GM12891 (cell line): ENCODE results near the gene LRRC53.

Experiments
- PAX5 ChIP-seq: IDR thresholded peaks from 2 replicates; pipeline ENCODE4 v1.6.1; 2011; ENCODE audit warnings: low read length, moderate library complexity, mild to moderate bottlenecking; ENCODE audit not compliant: insufficient read depth, severe bottlenecking
- POLR2A ChIP-seq: IDR thresholded peaks from 2 replicates; pipeline ENCODE4 v1.6.1; 2011; ENCODE audit warnings: low read depth, low read length, control low read depth
- POLR2AphosphoS5 ChIP-seq: IDR thresholded peaks from 2 replicates; pipeline ENCODE4 v1.6.1; 2011; ENCODE audit warnings: low read depth, low read length, control low read depth
- SPI1 ChIP-seq: IDR thresholded peaks from 2 replicates; pipeline ENCODE4 v1.6.1; 2011; ENCODE audit warnings: low read depth, low read length, control low read depth
- TAF1 ChIP-seq: IDR thresholded peaks from 2 replicates; pipeline ENCODE4 v1.6.1; 2011; ENCODE audit warnings: low read depth, low read length, control low read depth

DNA sequence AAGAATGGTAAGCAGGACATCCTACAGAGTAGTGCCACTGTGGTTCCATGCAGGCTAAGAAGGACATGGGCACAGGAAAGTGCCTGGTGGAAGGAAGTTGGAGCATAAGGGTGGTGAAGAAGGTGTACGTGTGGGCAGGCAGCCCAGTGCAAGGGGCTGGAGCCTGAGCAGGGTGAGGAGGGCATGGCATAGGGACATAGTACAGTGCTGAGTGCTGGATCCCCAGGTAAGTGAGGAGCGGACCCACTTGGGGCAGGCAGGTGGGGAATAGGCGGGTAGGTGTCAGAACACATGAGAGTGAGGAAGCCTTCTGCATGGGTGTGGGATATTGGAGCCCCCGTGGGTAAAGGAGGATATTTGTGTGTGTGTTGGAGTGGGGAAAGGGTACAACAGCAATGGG lies 15.7 kb upstream of the LRRC53 start:
- TF ChIP-seq POLR2AphosphoS5 (no peak), POLR2A (no peak), TAF1 (no peak), PAX5 (no peak), SPI1 (no peak)
